ENCODE measurements around the gene ABCG2. TPM values are rescaled to one million over a fixed set of nuclear protein-coding genes. Genes with fewer than 3 reads are reported as not detected.

The ABCG2 gene
- total RNA-seq, 1 experiment from 2014 or later: 0.12 TPM

GRCh38 chr4:88107406-88108107 lies 50.9 kb downstream of the ABCG2 start:
- Mint-ChIP-seq H3K4me1 (ENCODE audit: insufficient read depth, unreplicated experiment) (peaks cover 11% of the 10 kb centered on the region), H3K36me3 (ENCODE audit: insufficient read depth, unreplicated experiment) (no peaks in the 10 kb centered on the region), H3K27me3 (ENCODE audit: insufficient read depth, unreplicated experiment) (no peaks in the 10 kb centered on the region), H3K4me3 (ENCODE audit: unreplicated experiment) (no peak overlapping the region), H3K9me3 (ENCODE audit: unreplicated experiment) (no peaks in the 10 kb centered on the region), H3K27ac (ENCODE audit: low read depth, unreplicated experiment) (peak overlapping the region; percentile 46)
- no peak for TF ChIP-seq CTCF (IDR thresholded peaks at IDR 0.05; ENCODE audit: unreplicated experiment)
- BruUV-seq (replicated peaks): no TSS peak
- intact Hi-C loops (cut with micrococcal nuclease): no loop called here
- peak; percentile 27 for DNase-seq (ENCODE audit: unreplicated experiment)
- ChIA-PET CTCF (interaction anchor here (0.6 kb wide), 1 partner anchor 74 kb away, joined by 4 read pairs; no protein-coding TSS in a partner anchor), POLR2A (no interaction called here)

GRCh38 chr4:88106205-88106604 lies 52.2 kb downstream of the ABCG2 start:
- H3K27ac Mint-ChIP-seq (ENCODE audit: low read depth, unreplicated experiment): no peak overlapping the region
- POLR2A ChIA-PET: interaction anchor here (0.6 kb wide), 1 partner anchor 13 kb away, joined by 3 read pairs; no protein-coding TSS in a partner anchor
- H3K36me3 Mint-ChIP-seq (ENCODE audit: insufficient read depth, unreplicated experiment): no peaks in the 10 kb centered on the region
- H3K4me3 Mint-ChIP-seq (ENCODE audit: unreplicated experiment): no peak overlapping the region
- H3K27me3 Mint-ChIP-seq (ENCODE audit: insufficient read depth, unreplicated experiment): no peaks in the 10 kb centered on the region
- intact Hi-C loops (cut with micrococcal nuclease): no loop called here
- no peaks in the 10 kb centered on the region for H3K9me3 Mint-ChIP-seq (ENCODE audit: unreplicated experiment)
- CTCF ChIA-PET: no interaction called here
- DNase-seq (ENCODE audit: unreplicated experiment): peak; percentile 40
- BruUV-seq (replicated peaks): no TSS peak
- peaks cover 11% of the 10 kb centered on the region for H3K4me1 Mint-ChIP-seq (ENCODE audit: insufficient read depth, unreplicated experiment)
- no peak for TF ChIP-seq CTCF (IDR thresholded peaks at IDR 0.05; ENCODE audit: unreplicated experiment)

GRCh38 chr4:88104902-88105610 lies 53.4 kb downstream of the ABCG2 start:
- Mint-ChIP-seq H3K4me3 (ENCODE audit: unreplicated experiment) (no peak overlapping the region), H3K9me3 (ENCODE audit: unreplicated experiment) (no peaks in the 10 kb centered on the region), H3K27ac (ENCODE audit: low read depth, unreplicated experiment) (no peak overlapping the region), H3K27me3 (ENCODE audit: insufficient read depth, unreplicated experiment) (no peaks in the 10 kb centered on the region), H3K4me1 (ENCODE audit: insufficient read depth, unreplicated experiment) (peaks cover 11% of the 10 kb centered on the region), H3K36me3 (ENCODE audit: insufficient read depth, unreplicated experiment) (no peaks in the 10 kb centered on the region)
- ChIA-PET CTCF (interaction anchor here (0.5 kb wide), 1 partner anchor 9 kb away, joined by 3 read pairs; no protein-coding TSS in a partner anchor), POLR2A (interaction anchor here (1.0 kb wide), 1 partner anchor 31 kb away, joined by 3 read pairs; no protein-coding TSS in a partner anchor)
- peak; percentile 80 for DNase-seq (ENCODE audit: unreplicated experiment)
- BruUV-seq (replicated peaks): no TSS peak
- intact Hi-C loops (cut with micrococcal nuclease): no loop called here
- no peak for TF ChIP-seq CTCF (IDR thresholded peaks at IDR 0.05; ENCODE audit: unreplicated experiment)

- no peak overlapping the region for H3K27ac Mint-ChIP-seq (ENCODE audit: low read depth, unreplicated experiment)
- H3K9me3 Mint-ChIP-seq (ENCODE audit: unreplicated experiment): no peaks in the 10 kb centered on the region
- no peaks in the 10 kb centered on the region for H3K36me3 Mint-ChIP-seq (ENCODE audit: insufficient read depth, unreplicated experiment)
- ChIA-PET CTCF (no interaction called here), POLR2A (no interaction called here)
- no peak overlapping the region for H3K4me3 Mint-ChIP-seq (ENCODE audit: unreplicated experiment)
- DNase-seq (ENCODE audit: unreplicated experiment): no peak
- H3K4me1 Mint-ChIP-seq (ENCODE audit: insufficient read depth, unreplicated experiment): peaks cover 11% of the 10 kb centered on the region
- TF ChIP-seq CTCF (IDR thresholded peaks at IDR 0.05; ENCODE audit: unreplicated experiment): no peak
- H3K27me3 Mint-ChIP-seq (ENCODE audit: insufficient read depth, unreplicated experiment): no peaks in the 10 kb centered on the region
- intact Hi-C loops (cut with micrococcal nuclease): no loop called here
- no TSS peak for BruUV-seq (replicated peaks)
These were observed 56.4 kb downstream of the ABCG2 start for GRCh38 chr4:88102026-88102425.
